Bronchial epithelial cell (primary cell): ENCODE measurements around the gene KANK4. TPM values are rescaled to one million over a fixed set of nuclear protein-coding genes. Genes with fewer than 3 reads are reported as not detected.

Experiments used
- DNase-seq: peaks from one replicate; pipeline ENCODE4 v3.0.0-alpha.2; 2010; ENCODE audit warnings: low read depth
- FAIRE-seq: peaks from 2 replicates; lab custom pipeline; 2011; peaks lifted over from hg19 to GRCh38; lab: Jason Lieb, UNC
- H3K27me3 ChIP-seq: 2 replicates; pipeline ENCODE4 v1.5.1; 2011; ENCODE audit warnings: low read length; ENCODE audit not compliant: control insufficient read depth, insufficient read depth
- H3K36me3 ChIP-seq: 2 replicates; pipeline ENCODE4 v1.5.1; 2011; ENCODE audit warnings: low read length; ENCODE audit not compliant: control insufficient read depth, insufficient read depth
- H3K4me3 ChIP-seq: 2 replicates; pipeline ENCODE4 v1.5.1; 2011; ENCODE audit warnings: mild to moderate bottlenecking, low read depth, low read length, control low read depth
- CTCF ChIP-seq: IDR thresholded peaks from 2 replicates; pipeline ENCODE4 v1.5.1; 2011; ENCODE audit warnings: mild to moderate bottlenecking, moderate library complexity, low read length, control low read depth, inconsistent platforms; ENCODE audit not compliant: insufficient read depth, severe bottlenecking
- total RNA-seq: library from RNA; depleted of rRNA; stranded (reverse); fragments of >200 nt; gene quantifications from 2 replicates; pipeline ENCODE4 v1.2.1, GENCODE V29; 2014

Gene KANK4
- total RNA-seq, 1 donor from 2014 or later = 0.26 TPM

GRCh38 chr1:62208087-62208486 is 111.1 kb downstream of the KANK4 start:
- Histone ChIP-seq H3K36me3 (no peaks in the 10 kb centered on the region), H3K27me3 (no peaks in the 10 kb centered on the region), H3K4me3 (no peak overlapping the region)
- TF ChIP-seq CTCF = no peak
- DNase-seq (no peak), FAIRE-seq (no peak)

- Histone ChIP-seq H3K27me3 (no peaks in the 10 kb centered on the region), H3K4me3 (no peak overlapping the region), H3K36me3 (no peaks in the 10 kb centered on the region)
- TF ChIP-seq CTCF = no peak
- no peak for DNase-seq
- no peak for FAIRE-seq
Measured at GRCh38 chr1:62207187-62207586, 112.0 kb downstream of the KANK4 start.

GRCh38 chr1:62198781-62199125 is 120.5 kb downstream of the KANK4 start:
- peak; percentile 9 for DNase-seq
- no peak for FAIRE-seq
- no peak overlapping the region for H3K4me3 ChIP-seq
- TF ChIP-seq CTCF = no peak
- H3K36me3 ChIP-seq = no peaks in the 10 kb centered on the region
- H3K27me3 ChIP-seq = peaks cover 2% of the 10 kb centered on the region

GRCh38 chr1:62198069-62198780 is 121.0 kb downstream of the KANK4 start:
- no peaks in the 10 kb centered on the region for H3K36me3 ChIP-seq
- no peak for TF ChIP-seq CTCF
- H3K27me3 ChIP-seq = peaks cover 3% of the 10 kb centered on the region
- DNase-seq = no peak
- no peak for FAIRE-seq
- no peak overlapping the region for H3K4me3 ChIP-seq

GRCh38 chr1:62196086-62196690 is 123.0 kb downstream of the KANK4 start:
- FAIRE-seq (no peak), DNase-seq (no peak)
- H3K27me3 ChIP-seq = peaks cover 3% of the 10 kb centered on the region
- no peak overlapping the region for H3K4me3 ChIP-seq
- no peaks in the 10 kb centered on the region for H3K36me3 ChIP-seq
- TF ChIP-seq CTCF = no peak
